Mesothelial cell of epicardium (in vitro differentiated cells): Measurements from ENCODE around the gene RNF112. TPM values are rescaled to one million over a fixed set of nuclear protein-coding genes. Genes with fewer than 3 reads are reported as not detected.

Experiments
- DNase-seq, 2 experiments: peaks; one replicate each; pipeline ENCODE4 v3.0.0; 2021; ENCODE audit warnings: low spot score in 2 of 2; ENCODE audit not compliant: unreplicated experiment in 2 of 2
- H3K27ac Mint-ChIP-seq: 2 replicates; pipeline ENCODE4 v1.8.0; 2021; ENCODE audit warnings: mixed read lengths
- H3K27me3 Mint-ChIP-seq: 2 replicates; pipeline ENCODE4 v1.8.0; 2021; ENCODE audit warnings: low read depth, mixed read lengths
- H3K36me3 Mint-ChIP-seq: 2 replicates; pipeline ENCODE4 v1.8.0; 2021; ENCODE audit warnings: mixed read lengths
- H3K4me1 Mint-ChIP-seq: 2 replicates; pipeline ENCODE4 v1.8.0; 2021; ENCODE audit warnings: mixed read lengths
- H3K4me3 Mint-ChIP-seq: 2 replicates; pipeline ENCODE4 v1.8.0; 2021; ENCODE audit warnings: mild to moderate bottlenecking, moderate library complexity, mixed read lengths
- H3K9me3 Mint-ChIP-seq: 2 replicates; pipeline ENCODE4 v1.8.0; 2021; ENCODE audit warnings: mixed read lengths
- CTCF ChIP-seq: fragments of 200-600 bp; sonication (generic); IDR thresholded peaks from one replicate; pipeline ENCODE4 v1.5.0; 2021; ENCODE audit warnings: antibody characterized with exemption; ENCODE audit not compliant: unreplicated experiment
- total RNA-seq: library from RNA; stranded (reverse); gene quantifications from 3 replicates; pipeline ENCODE4 v1.2.1, GENCODE V29; 2021

Gene RNF112
- total RNA-seq, 1 donor from 2014 or later: 4.2 TPM

DNA sequence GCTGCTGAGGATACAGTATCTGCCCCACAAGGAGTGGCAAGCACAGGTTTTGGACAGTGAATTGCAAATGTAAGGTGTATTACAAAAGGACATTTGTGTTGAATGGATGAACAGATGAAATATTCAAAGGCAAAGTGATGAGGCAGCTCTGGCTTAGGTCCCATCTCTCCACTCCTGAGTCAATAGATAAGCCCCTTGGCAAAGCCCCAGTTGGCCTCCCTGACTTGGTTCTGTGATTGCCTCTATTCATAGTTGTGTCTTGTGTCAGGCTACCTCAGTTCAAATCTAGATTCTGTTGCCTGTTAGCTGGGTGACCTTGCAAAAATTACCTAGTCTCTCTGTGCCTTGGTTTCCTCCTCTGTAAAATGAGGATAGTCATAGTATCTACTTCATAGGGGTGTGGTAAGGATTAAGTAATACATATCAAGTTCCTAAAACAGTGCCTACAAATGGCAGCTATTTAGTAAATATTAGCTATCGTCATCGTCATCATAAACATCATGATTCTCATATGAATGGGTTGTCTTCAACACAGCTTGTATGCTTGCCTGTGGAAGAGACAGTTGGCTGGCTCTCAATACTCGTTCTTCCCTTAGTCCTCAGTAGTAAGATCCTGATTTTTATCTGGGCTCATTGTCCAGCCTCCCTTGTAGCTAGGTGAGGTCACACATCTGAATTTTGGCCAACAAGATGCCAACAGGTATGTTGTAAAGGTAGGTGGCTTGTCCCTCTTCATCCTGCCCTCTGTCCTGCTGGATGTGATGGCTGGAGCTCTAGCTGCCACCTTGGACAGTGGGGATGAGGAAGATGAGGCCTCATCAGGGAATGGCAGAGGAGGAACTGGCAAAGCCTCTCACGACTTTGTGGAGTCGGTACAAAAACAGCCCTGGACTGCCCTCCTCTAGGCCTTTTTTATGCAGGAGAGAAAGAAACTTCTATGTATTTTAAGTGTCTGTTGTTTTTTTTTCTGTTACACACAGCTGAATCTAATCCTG is 21.9 kb upstream of the RNF112 start:
- DNase-seq: no peak
- no peaks in the 10 kb centered on the region for H3K27me3 Mint-ChIP-seq
- H3K36me3 Mint-ChIP-seq: peaks cover 8% of the 10 kb centered on the region
- H3K4me1 Mint-ChIP-seq: peaks cover 76% of the 10 kb centered on the region
- H3K9me3 Mint-ChIP-seq: no peaks in the 10 kb centered on the region
- TF ChIP-seq CTCF: no peak
- no peak overlapping the region for H3K4me3 Mint-ChIP-seq
- H3K27ac Mint-ChIP-seq: peak overlapping the region; percentile 64

DNA sequence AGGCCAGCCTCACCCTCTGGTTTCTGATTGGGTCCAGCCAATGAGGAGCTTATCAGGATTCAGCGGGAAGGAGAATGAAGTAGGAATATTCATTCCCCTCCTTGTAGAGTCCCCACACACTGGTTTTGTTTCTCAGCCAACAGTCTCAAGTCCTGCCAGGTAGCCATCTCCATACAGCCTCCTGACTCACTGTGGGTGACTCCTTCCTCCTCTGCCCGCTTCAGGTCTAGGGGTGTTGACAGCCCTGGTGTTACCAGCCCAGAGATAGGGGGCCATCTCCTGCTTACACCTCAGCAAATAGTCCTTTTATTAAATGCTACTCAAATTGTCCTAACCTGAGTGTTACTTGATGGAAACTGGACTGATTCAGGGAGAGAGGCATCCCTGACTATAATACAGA is 20.1 kb upstream of the RNF112 start:
- H3K9me3 Mint-ChIP-seq: no peaks in the 10 kb centered on the region
- H3K4me3 Mint-ChIP-seq: no peak overlapping the region
- no peak for TF ChIP-seq CTCF
- no peaks in the 10 kb centered on the region for H3K27me3 Mint-ChIP-seq
- DNase-seq: no peak
- peaks cover 64% of the 10 kb centered on the region for H3K4me1 Mint-ChIP-seq
- no peak overlapping the region for H3K27ac Mint-ChIP-seq
- H3K36me3 Mint-ChIP-seq: no peaks in the 10 kb centered on the region

- Mint-ChIP-seq H3K4me1 (peaks cover 59% of the 10 kb centered on the region), H3K4me3 (no peak overlapping the region), H3K27me3 (no peaks in the 10 kb centered on the region), H3K9me3 (no peaks in the 10 kb centered on the region), H3K27ac (no peak overlapping the region), H3K36me3 (no peaks in the 10 kb centered on the region)
- no peak for DNase-seq
- no peak for TF ChIP-seq CTCF
These were observed 19.6 kb upstream of the RNF112 start for GRCh38 chr17:19391432-19391831.

GRCh38 chr17:19392303-19392702 is 18.7 kb upstream of the RNF112 start:
- no peak for TF ChIP-seq CTCF
- no peak for DNase-seq

GRCh38 chr17:19397556-19398041 is 13.4 kb upstream of the RNF112 start:
- peaks cover 30% of the 10 kb centered on the region for H3K4me1 Mint-ChIP-seq
- no peak for TF ChIP-seq CTCF
- H3K36me3 Mint-ChIP-seq: no peaks in the 10 kb centered on the region
- DNase-seq: no peak
- no peaks in the 10 kb centered on the region for H3K9me3 Mint-ChIP-seq
- H3K4me3 Mint-ChIP-seq: no peak overlapping the region
- peak overlapping the region; percentile 43 for H3K27ac Mint-ChIP-seq
- no peaks in the 10 kb centered on the region for H3K27me3 Mint-ChIP-seq

More at GRCh38 chr17:19392303-19392702, 18.7 kb upstream of the RNF112 start:
- no peaks in the 10 kb centered on the region for H3K27me3 Mint-ChIP-seq
- no peak overlapping the region for H3K4me3 Mint-ChIP-seq
- peaks cover 51% of the 10 kb centered on the region for H3K4me1 Mint-ChIP-seq
- H3K27ac Mint-ChIP-seq: no peak overlapping the region
- no peaks in the 10 kb centered on the region for H3K9me3 Mint-ChIP-seq
- no peaks in the 10 kb centered on the region for H3K36me3 Mint-ChIP-seq
